Endodermal cell (in vitro differentiated cells): ENCODE measurements around the gene ATG101. TPM values are rescaled to one million over a fixed set of nuclear protein-coding genes. Genes with fewer than 3 reads are reported as not detected.

ENCODE experiments used
- DNase-seq: peaks from one replicate; pipeline ENCODE4 v3.0.0-alpha.2; 2017
- H3K27ac ChIP-seq: 2 replicates; pipeline ENCODE4 v1.5.1; 2013; ENCODE audit warnings: mild to moderate bottlenecking, low read depth, low read length, moderate library complexity
- H3K27me3 ChIP-seq: 2 replicates; pipeline ENCODE4 v1.6.1; 2013; ENCODE audit warnings: mild to moderate bottlenecking, low read length, moderate library complexity; ENCODE audit not compliant: insufficient read depth, control insufficient read depth, poor library complexity, severe bottlenecking
- H3K36me3 ChIP-seq: 2 replicates; pipeline ENCODE4 v1.7.0; 2013; ENCODE audit warnings: mild to moderate bottlenecking, low read length, moderate library complexity; ENCODE audit not compliant: control insufficient read depth, insufficient read depth
- H3K4me1 ChIP-seq: one replicate; pipeline ENCODE4 v1.7.0; 2013; ENCODE audit warnings: low read length; ENCODE audit not compliant: control insufficient read depth, insufficient read depth
- H3K4me3 ChIP-seq: 2 replicates; pipeline ENCODE4 v1.5.1; 2013; ENCODE audit warnings: mild to moderate bottlenecking, low read length, moderate library complexity
- H3K9ac ChIP-seq: 2 replicates; pipeline ENCODE4 v1.6.1; 2013; ENCODE audit warnings: mild to moderate bottlenecking, low read length, moderate library complexity; ENCODE audit not compliant: poor library complexity, severe bottlenecking; ENCODE audit errors: extremely low read depth
- H3K9me3 ChIP-seq: 2 replicates; pipeline ENCODE4 v1.6.1; 2013; ENCODE audit warnings: mild to moderate bottlenecking, low read length, moderate library complexity; ENCODE audit not compliant: control insufficient read depth
- H3K27ac Mint-ChIP-seq: 2 replicates; pipeline ENCODE4 v1.8.0; 2020; ENCODE audit warnings: mixed read lengths
- H3K27me3 Mint-ChIP-seq: 2 replicates; pipeline ENCODE4 v1.8.0; 2021; ENCODE audit warnings: mild to moderate bottlenecking, mixed read lengths; ENCODE audit not compliant: insufficient read depth
- H3K36me3 Mint-ChIP-seq: 2 replicates; pipeline ENCODE4 v1.8.0; 2020; ENCODE audit warnings: low read depth, mixed read lengths
- H3K4me1 Mint-ChIP-seq: 2 replicates; pipeline ENCODE4 v1.8.0; 2020; ENCODE audit warnings: mixed read lengths
- H3K4me3 Mint-ChIP-seq: 2 replicates; pipeline ENCODE4 v1.8.0; 2020; ENCODE audit warnings: mild to moderate bottlenecking, moderate library complexity, mixed read lengths
- H3K9me3 Mint-ChIP-seq: 2 replicates; pipeline ENCODE4 v1.8.0; 2020; ENCODE audit warnings: mild to moderate bottlenecking, mixed read lengths
- WGBS, 2 experiments: methylation state at CpG; one replicate each; pipeline versions ENCODE4 v1.1.5 to v1.1.7; 2013; ENCODE audit warnings: missing lambda C conversion rate in 2 of 2, mixed read lengths in 1 of 2; ENCODE audit not compliant: insufficient coverage in 1 of 2, insufficient read length in 1 of 2; 5-methylcytosine and 5-hydroxymethylcytosine counted together
- long read RNA-seq, 4 experiments: library from polyadenylated mRNA in 2 of 4; library from RNA in 1 of 4; library from capped mRNA in 1 of 4; stranded (forward) in 3 of 4; unstranded in 1 of 4; transcript quantifications; one replicate each; pipeline ENCODE4 v2.0.0, GENCODE V29; 2020 to 2021; ENCODE audit warnings: inconsistent platforms in 1 of 4
- polyA plus RNA-seq, 2 experiments: library from polyadenylated mRNA; stranded (reverse); fragments of 50-300 nt; gene quantifications; one replicate each; pipeline ENCODE4 v1.2.3, GENCODE V29; 2013
- total RNA-seq, 2 donors: library from RNA; stranded (reverse); fragmentation: NEBNext Ultra II Directional in 1 of 2; extraction: Animal tissue kit (Norgen Biotek cat#: 25700) in 1 of 2; gene quantifications; 2 replicates in 1 of 2; 3 replicates in 1 of 2; pipeline ENCODE4 v1.2.1, GENCODE V29; 2021
- TF ChIP-seq, protein P1 (sequence below): fragments of 200-600 bp; sonication (generic); conservative IDR thresholded peaks from 2 replicates; pipeline ENCODE4 v1.5.0; 2021; ENCODE audit warnings: antibody characterized with exemption, mild to moderate bottlenecking

ATG101 gene, protein sequence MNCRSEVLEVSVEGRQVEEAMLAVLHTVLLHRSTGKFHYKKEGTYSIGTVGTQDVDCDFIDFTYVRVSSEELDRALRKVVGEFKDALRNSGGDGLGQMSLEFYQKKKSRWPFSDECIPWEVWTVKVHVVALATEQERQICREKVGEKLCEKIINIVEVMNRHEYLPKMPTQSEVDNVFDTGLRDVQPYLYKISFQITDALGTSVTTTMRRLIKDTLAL
- total RNA-seq: 10 to 100 TPM; 32.1 TPM
- polyA plus RNA-seq (2013, experiment 1 of 2): 22.8 TPM
- polyA plus RNA-seq (2013, experiment 2 of 2): 18.9 TPM
- long read RNA-seq, experiment 1, transcript ATG101-201 (4 exons, 1,439 nt): major isoform, 10 of 24 reads
- long read RNA-seq, experiment 1, partial matches to known transcripts: 9 of 24 reads
- long read RNA-seq, experiment 1, other reads (novel, unspliced or antisense): 4 of 24 reads
- long read RNA-seq, experiment 2, transcript ATG101-201 (4 exons, 1,439 nt): major isoform, 45 of 52 reads
- long read RNA-seq, experiment 2, partial matches to known transcripts: 5 of 52 reads
- long read RNA-seq, experiment 2, other reads (novel, unspliced or antisense): 1 of 52 reads
- long read RNA-seq, experiment 3, transcript ATG101-207 (4 exons, 846 nt): minor isoform, 12 of 164 reads
- long read RNA-seq, experiment 3, transcript ATG101-201 (4 exons, 1,439 nt): major isoform, 141 of 164 reads
- long read RNA-seq, experiment 3, partial matches to known transcripts: 6 of 164 reads
- long read RNA-seq, experiment 3, other reads (novel, unspliced or antisense): 4 of 164 reads
- long read RNA-seq, experiment 4, transcript ATG101-201 (4 exons, 1,439 nt): major isoform, 118 of 161 reads
- long read RNA-seq, experiment 4, transcript ATG101-207 (4 exons, 846 nt): minor isoform, 22 of 161 reads
- long read RNA-seq, experiment 4, partial matches to known transcripts: 17 of 161 reads
- long read RNA-seq, experiment 4, other reads (novel, unspliced or antisense): 2 of 161 reads

DNA sequence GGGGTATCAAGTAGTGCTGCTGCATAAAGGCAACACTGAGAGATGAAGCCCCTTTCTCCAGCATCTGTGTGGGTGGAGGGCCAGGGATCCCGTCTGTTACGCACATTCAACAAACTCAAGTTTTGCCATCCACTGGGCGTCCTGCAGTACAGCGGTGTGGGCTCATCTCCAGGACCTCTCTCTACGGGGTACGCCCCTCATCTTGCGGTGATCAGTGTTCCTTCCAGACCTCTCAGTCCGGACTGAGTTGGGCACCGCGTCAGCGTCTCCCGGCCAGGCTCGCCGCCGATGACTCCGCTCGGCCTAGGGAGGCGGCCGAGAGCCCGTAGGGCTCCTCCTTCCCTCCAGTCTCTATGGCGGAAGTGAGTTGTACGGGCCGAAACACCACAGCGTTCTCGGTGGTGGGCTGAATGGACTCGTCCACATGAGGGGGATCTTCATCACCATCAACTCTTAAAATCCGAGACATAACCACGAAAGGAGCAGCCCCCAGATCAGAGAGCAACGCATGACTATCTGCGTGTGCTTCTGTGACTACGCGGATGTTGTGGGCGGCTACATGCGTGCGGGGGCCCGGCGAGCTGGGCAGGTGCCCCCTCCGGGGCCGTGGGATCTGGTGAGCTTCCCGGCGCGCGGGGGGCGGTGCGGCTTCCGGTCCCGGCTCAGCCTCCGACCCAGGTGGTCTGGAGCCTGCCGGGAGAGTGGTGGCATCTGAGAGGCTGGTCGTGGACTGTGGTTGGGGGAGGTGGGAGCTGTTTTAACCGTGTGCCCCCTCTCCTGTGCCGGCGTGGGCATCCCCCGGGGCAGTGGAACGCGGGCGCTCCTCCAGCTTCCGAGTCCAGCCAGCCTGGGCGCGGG lies at the start of gene ATG101:
Gene ATG101, plus strand, starts transcription at position 652 of the 858 bp plus-strand sequence. CDS start 3,673 bp downstream, outside the sequence.
- TF ChIP-seq, protein P1, sequence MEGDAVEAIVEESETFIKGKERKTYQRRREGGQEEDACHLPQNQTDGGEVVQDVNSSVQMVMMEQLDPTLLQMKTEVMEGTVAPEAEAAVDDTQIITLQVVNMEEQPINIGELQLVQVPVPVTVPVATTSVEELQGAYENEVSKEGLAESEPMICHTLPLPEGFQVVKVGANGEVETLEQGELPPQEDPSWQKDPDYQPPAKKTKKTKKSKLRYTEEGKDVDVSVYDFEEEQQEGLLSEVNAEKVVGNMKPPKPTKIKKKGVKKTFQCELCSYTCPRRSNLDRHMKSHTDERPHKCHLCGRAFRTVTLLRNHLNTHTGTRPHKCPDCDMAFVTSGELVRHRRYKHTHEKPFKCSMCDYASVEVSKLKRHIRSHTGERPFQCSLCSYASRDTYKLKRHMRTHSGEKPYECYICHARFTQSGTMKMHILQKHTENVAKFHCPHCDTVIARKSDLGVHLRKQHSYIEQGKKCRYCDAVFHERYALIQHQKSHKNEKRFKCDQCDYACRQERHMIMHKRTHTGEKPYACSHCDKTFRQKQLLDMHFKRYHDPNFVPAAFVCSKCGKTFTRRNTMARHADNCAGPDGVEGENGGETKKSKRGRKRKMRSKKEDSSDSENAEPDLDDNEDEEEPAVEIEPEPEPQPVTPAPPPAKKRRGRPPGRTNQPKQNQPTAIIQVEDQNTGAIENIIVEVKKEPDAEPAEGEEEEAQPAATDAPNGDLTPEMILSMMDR: peak; percentile 71
- WGBS, 2 experiments: 1 to 4% methylated on average over 20 to 60 of the region's 60 CpGs
- Mint-ChIP-seq H3K27ac (peak within 1 kb of the TSS; percentile 100), H3K27me3 (peaks cover 26% of the 10 kb centered on the region), H3K36me3 (peaks cover 21% of the 10 kb centered on the region), H3K9me3 (peaks cover 1% of the 10 kb centered on the region), H3K4me3 (peak within 1 kb of the TSS; percentile 96), H3K4me1 (peaks cover 16% of the 10 kb centered on the region)
- no peaks in the 10 kb centered on the region for H3K4me1 ChIP-seq
- H3K9me3 ChIP-seq: no peaks in the 10 kb centered on the region
- peak; percentile 98 for DNase-seq
- H3K27me3 ChIP-seq: peaks cover 19% of the 10 kb centered on the region
- H3K9ac ChIP-seq: peak within 1 kb of the TSS; percentile 92
- peaks cover 16% of the 10 kb centered on the region for H3K36me3 ChIP-seq
- peak within 1 kb of the TSS; percentile 93 for H3K4me3 ChIP-seq
- H3K27ac ChIP-seq: peak within 1 kb of the TSS; percentile 98

DNA sequence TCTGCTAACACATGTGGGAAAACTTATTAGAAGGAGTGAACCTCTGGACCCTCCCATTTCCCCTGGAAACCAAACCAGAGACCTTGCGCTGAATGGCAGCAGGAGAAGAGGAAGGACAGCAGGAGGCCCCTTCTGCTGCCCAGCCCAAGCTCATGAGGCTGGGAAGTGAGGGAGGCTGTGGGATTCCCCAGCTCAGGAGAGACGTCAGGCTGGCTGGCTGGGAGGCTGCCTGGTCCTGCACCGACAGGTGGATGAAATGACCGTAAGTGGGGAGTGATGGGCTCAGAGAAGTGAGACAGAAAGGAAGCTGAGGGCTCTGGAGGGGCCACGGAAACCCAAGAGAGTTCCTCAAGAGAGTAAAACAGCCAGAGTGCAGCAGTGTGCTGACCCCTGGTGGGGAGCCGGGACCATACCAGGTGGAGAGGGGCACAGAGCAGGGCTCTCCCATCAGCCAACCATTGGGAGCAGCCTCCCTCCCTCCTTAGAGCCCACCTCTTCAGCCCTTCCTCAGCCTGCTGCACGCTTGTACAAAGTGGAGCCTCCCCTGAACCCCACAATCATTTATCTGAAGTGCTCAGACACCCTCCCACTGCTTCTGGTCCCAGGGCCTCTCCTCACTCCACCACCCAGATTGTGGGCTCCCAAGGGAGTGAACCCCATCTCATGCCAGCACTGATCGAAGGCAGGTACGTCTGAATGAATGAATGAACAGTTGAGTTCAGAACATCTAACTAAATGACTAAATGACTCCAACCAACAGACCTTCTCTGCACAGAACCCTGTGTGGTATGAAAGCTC lies 49.0 kb upstream of the ATG101 start:
- Mint-ChIP-seq H3K27me3 (peaks cover 83% of the 10 kb centered on the region), H3K4me3 (peak overlapping the region; percentile 22), H3K9me3 (no peaks in the 10 kb centered on the region), H3K4me1 (peaks cover 15% of the 10 kb centered on the region), H3K27ac (no peak overlapping the region), H3K36me3 (no peaks in the 10 kb centered on the region)
- Histone ChIP-seq H3K36me3 (no peaks in the 10 kb centered on the region), H3K9me3 (no peaks in the 10 kb centered on the region), H3K9ac (no peak overlapping the region), H3K27ac (no peak overlapping the region), H3K4me1 (no peaks in the 10 kb centered on the region), H3K27me3 (peaks cover 38% of the 10 kb centered on the region), H3K4me3 (no peak overlapping the region)
- TF ChIP-seq, protein P1: peak; percentile 96
- peak; percentile 97 for DNase-seq
- WGBS, 2 experiments: 6 to 31% methylated on average over 2 to 9 of the region's 9 CpGs
